Neural progenitor cell (in vitro differentiated cells): Measurements from ENCODE around the gene GNAZ. TPM values are rescaled to one million over a fixed set of nuclear protein-coding genes. Genes with fewer than 3 reads are reported as not detected.

Source experiments
- DNase-seq: peaks from one replicate; pipeline ENCODE4 v3.0.0-alpha.2; 2016; ENCODE audit warnings: low spot score
- H2AFZ ChIP-seq: fragments of 200-600 bp; sonication (generic); replicated peaks from 2 replicates; pipeline ENCODE4 v1.6.1; 2016; ENCODE audit warnings: antibody characterized with exemption
- H3F3A ChIP-seq: fragments of 200-600 bp; sonication (generic); 2 replicates; pipeline ENCODE4 v1.6.1; 2016; ENCODE audit warnings: antibody characterized with exemption, low read depth
- H3K27ac ChIP-seq: fragments of 200-600 bp; sonication (generic); 2 replicates; pipeline ENCODE4 v1.5.1; 2016; ENCODE audit warnings: mild to moderate bottlenecking
- H3K27me3 ChIP-seq: fragments of 200-600 bp; sonication (generic); 2 replicates; pipeline ENCODE4 v1.6.1; 2016; ENCODE audit warnings: mild to moderate bottlenecking, moderate library complexity
- H3K36me3 ChIP-seq: fragments of 200-600 bp; sonication (generic); 2 replicates; pipeline ENCODE4 v1.5.1; 2016
- H3K4me1 ChIP-seq: fragments of 200-600 bp; sonication (generic); 2 replicates; pipeline ENCODE4 v1.6.1; 2016; ENCODE audit warnings: mixed run types
- H3K4me2 ChIP-seq: fragments of 200-600 bp; sonication (generic); 2 replicates; pipeline ENCODE4 v1.6.1; 2016
- H3K4me3 ChIP-seq: fragments of 200-600 bp; sonication (generic); 2 replicates; pipeline ENCODE4 v1.5.1; 2016
- H3K79me2 ChIP-seq: fragments of 200-600 bp; sonication (generic); 2 replicates; pipeline ENCODE4 v1.6.1; 2016; ENCODE audit warnings: low read depth
- H3K9ac ChIP-seq: fragments of 200-600 bp; sonication (generic); 2 replicates; pipeline ENCODE4 v1.6.1; 2016
- H3K9me3 ChIP-seq: fragments of 200-600 bp; sonication (generic); 2 replicates; pipeline ENCODE4 v1.5.1; 2016; ENCODE audit warnings: low read depth
- H4K20me1 ChIP-seq: fragments of 200-600 bp; sonication (generic); 2 replicates; pipeline ENCODE4 v1.6.1; 2016; ENCODE audit warnings: low read depth
- H3K27ac Mint-ChIP-seq: 3 replicates; pipeline ENCODE4 v1.8.0; 2021; ENCODE audit warnings: mixed read lengths
- H3K27me3 Mint-ChIP-seq: 2 replicates; pipeline ENCODE4 v1.8.0; 2022; ENCODE audit warnings: low read depth, mild to moderate bottlenecking, inconsistent platforms, moderate library complexity, mixed read lengths; ENCODE audit not compliant: insufficient read depth
- H3K36me3 Mint-ChIP-seq: 3 replicates; pipeline ENCODE4 v1.8.0; 2021; ENCODE audit warnings: mixed read lengths
- H3K4me1 Mint-ChIP-seq: 3 replicates; pipeline ENCODE4 v1.8.0; 2021; ENCODE audit warnings: mixed read lengths
- H3K4me3 Mint-ChIP-seq: 3 replicates; pipeline ENCODE4 v1.8.0; 2021; ENCODE audit warnings: mild to moderate bottlenecking, moderate library complexity, mixed read lengths
- H3K9me3 Mint-ChIP-seq: 3 replicates; pipeline ENCODE4 v1.8.0; 2020; ENCODE audit warnings: mixed read lengths
- EZH2 ChIP-seq: fragments of 200-600 bp; sonication (generic); IDR thresholded peaks from 2 replicates; pipeline ENCODE4 v1.6.1; 2017; ENCODE audit warnings: antibody characterized with exemption, mild to moderate bottlenecking, moderate library complexity
- EZH2phosphoT487 ChIP-seq: fragments of 200-600 bp; sonication (generic); IDR thresholded peaks from 2 replicates; pipeline ENCODE4 v1.6.1; 2017; ENCODE audit warnings: antibody characterized with exemption
- total RNA-seq: library from RNA; depleted of rRNA; stranded (reverse); fragments of >200 nt; gene quantifications from 2 replicates; pipeline ENCODE4 v1.2.3, GENCODE V29; 2015; ENCODE audit warnings: low replicate concordance
- TF ChIP-seq, protein P1 (sequence below): fragments of 200-600 bp; sonication (generic); IDR thresholded peaks from 2 replicates; pipeline ENCODE4 v1.5.1; 2017; ENCODE audit warnings: antibody characterized with exemption, mild to moderate bottlenecking

GNAZ gene
- total RNA-seq, 1 donor from 2014 or later = 16.5 TPM

DNA sequence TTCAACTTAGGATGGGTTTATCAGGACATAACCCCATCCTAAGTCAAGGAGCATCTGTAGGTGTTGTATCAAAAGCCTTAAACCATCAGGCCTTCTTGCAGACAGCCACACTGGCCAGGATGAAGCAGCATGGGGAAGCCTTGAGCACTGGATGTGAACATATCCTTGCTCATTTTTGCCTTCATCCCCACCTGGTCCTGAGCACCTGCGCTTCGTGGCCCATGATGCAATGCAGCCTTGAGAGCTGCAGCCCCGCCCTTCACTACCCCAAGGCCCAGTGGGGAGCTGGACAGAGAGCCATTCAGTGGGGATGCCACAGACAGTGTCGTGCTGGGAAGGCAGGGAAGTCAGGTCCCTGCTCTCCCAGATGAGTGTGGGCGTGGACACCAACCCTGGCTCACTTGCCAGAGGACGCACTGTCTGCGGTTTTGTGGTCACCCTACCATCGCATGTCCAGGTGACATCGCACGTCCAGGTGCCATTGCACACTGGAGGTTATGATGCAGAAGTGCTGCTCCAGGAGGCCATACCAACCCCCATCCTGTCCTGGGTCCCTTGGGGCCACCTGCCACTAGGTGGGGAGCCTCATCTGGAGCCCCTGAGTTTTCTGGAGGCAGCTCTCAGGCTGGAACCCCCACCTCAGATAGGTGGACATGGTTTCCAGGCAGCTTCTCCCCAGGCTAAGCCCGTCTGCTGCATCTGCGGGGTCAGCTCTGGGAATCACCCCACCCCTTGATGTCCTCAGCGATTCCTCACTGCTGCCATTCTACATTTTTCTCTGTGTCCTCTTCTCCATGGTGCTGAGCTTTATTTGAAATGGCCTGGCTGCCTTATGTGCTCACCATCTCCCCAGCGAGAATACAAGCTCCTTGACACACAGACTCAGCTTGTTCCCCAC lies 14.4 kb downstream of the GNAZ start:
- Mint-ChIP-seq H3K36me3 (peaks cover 6% of the 10 kb centered on the region), H3K27ac (no peak overlapping the region), H3K9me3 (no peaks in the 10 kb centered on the region), H3K27me3 (peaks cover 10% of the 10 kb centered on the region), H3K4me3 (no peak overlapping the region), H3K4me1 (peaks cover 42% of the 10 kb centered on the region)
- Histone ChIP-seq H3K36me3 (no peaks in the 10 kb centered on the region), H4K20me1 (peaks cover 75% of the 10 kb centered on the region), H3K27me3 (no peaks in the 10 kb centered on the region), H3K9ac (no peak overlapping the region), H3K4me2 (no peak overlapping the region), H3F3A (peaks cover 4% of the 10 kb centered on the region), H2AFZ (no peak overlapping the region), H3K4me3 (no peak overlapping the region), H3K4me1 (peaks cover 14% of the 10 kb centered on the region), H3K9me3 (no peaks in the 10 kb centered on the region), H3K27ac (no peak overlapping the region), H3K79me2 (peaks cover 4% of the 10 kb centered on the region)
- no peak for DNase-seq
- no peak for TF ChIP-seq EZH2phosphoT487

DNA sequence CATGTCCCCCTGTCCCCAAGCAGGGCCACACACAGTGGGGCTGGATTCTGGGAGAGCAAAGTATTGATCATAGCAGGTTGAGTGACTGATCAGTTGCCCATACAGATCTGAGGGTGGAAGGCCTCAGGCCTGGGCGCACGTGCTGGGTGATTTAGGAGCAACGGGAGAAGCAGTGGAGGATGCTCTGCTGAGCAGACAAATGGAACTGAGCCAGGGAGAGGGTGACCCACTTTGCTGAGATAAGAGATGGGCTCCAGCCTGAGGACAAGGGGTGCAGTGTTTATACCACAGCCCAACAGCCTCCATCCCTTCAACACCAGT lies 15.0 kb downstream of the GNAZ start:
- Histone ChIP-seq H3F3A (peaks cover 4% of the 10 kb centered on the region), H3K36me3 (no peaks in the 10 kb centered on the region), H3K9ac (no peak overlapping the region), H2AFZ (no peak overlapping the region), H3K79me2 (peaks cover 4% of the 10 kb centered on the region), H3K27me3 (no peaks in the 10 kb centered on the region), H3K4me1 (peaks cover 14% of the 10 kb centered on the region), H3K9me3 (no peaks in the 10 kb centered on the region), H3K4me3 (no peak overlapping the region), H3K4me2 (no peak overlapping the region), H4K20me1 (peaks cover 72% of the 10 kb centered on the region), H3K27ac (no peak overlapping the region)
- Mint-ChIP-seq H3K27ac (no peak overlapping the region), H3K4me1 (peaks cover 42% of the 10 kb centered on the region), H3K9me3 (no peaks in the 10 kb centered on the region), H3K27me3 (peaks cover 10% of the 10 kb centered on the region), H3K36me3 (peaks cover 6% of the 10 kb centered on the region), H3K4me3 (no peak overlapping the region)
- no peak for DNase-seq
- no peak for TF ChIP-seq EZH2phosphoT487
- TF ChIP-seq, protein P1, sequence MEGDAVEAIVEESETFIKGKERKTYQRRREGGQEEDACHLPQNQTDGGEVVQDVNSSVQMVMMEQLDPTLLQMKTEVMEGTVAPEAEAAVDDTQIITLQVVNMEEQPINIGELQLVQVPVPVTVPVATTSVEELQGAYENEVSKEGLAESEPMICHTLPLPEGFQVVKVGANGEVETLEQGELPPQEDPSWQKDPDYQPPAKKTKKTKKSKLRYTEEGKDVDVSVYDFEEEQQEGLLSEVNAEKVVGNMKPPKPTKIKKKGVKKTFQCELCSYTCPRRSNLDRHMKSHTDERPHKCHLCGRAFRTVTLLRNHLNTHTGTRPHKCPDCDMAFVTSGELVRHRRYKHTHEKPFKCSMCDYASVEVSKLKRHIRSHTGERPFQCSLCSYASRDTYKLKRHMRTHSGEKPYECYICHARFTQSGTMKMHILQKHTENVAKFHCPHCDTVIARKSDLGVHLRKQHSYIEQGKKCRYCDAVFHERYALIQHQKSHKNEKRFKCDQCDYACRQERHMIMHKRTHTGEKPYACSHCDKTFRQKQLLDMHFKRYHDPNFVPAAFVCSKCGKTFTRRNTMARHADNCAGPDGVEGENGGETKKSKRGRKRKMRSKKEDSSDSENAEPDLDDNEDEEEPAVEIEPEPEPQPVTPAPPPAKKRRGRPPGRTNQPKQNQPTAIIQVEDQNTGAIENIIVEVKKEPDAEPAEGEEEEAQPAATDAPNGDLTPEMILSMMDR = no peak
- TF ChIP-seq EZH2 = no peak

DNA sequence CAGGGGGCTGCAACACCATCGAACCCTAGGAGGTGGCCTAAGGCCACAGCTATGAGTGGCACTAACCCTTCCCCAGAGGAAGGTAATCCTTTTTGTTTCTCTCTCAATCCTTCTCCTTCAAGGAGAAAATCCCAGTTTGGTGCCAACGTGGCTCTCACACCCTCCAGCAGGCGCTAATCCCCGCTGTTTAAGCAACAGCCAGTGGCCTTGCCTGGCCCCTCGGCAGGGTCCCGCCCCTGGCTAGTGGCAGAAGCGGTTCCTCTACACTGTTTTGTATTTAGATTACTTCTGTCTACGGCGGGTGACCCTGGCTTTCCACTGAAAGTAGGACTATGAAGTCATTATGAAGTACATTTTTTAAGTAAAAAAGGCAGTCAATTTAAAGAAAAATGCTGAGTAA lies 15.5 kb downstream of the GNAZ start:
- peaks cover 42% of the 10 kb centered on the region for H3K4me1 Mint-ChIP-seq
- peaks cover 10% of the 10 kb centered on the region for H3K27me3 Mint-ChIP-seq
- H3K27ac ChIP-seq = no peak overlapping the region
- H3K27me3 ChIP-seq = no peaks in the 10 kb centered on the region
- H3K4me2 ChIP-seq = no peak overlapping the region
- no peak overlapping the region for H2AFZ ChIP-seq
- peaks cover 4% of the 10 kb centered on the region for H3F3A ChIP-seq
- no peak for TF ChIP-seq EZH2
- TF ChIP-seq, protein P1 = no peak
- TF ChIP-seq EZH2phosphoT487 = no peak
- H3K9me3 ChIP-seq = no peaks in the 10 kb centered on the region
- peak overlapping the region; percentile 93 for H3K27ac Mint-ChIP-seq
- H3K4me3 Mint-ChIP-seq = no peak overlapping the region
- no peaks in the 10 kb centered on the region for H3K9me3 Mint-ChIP-seq
- peak; percentile 74 for DNase-seq
- peaks cover 14% of the 10 kb centered on the region for H3K4me1 ChIP-seq
- H4K20me1 ChIP-seq = peaks cover 74% of the 10 kb centered on the region
- H3K36me3 Mint-ChIP-seq = peaks cover 6% of the 10 kb centered on the region
- H3K36me3 ChIP-seq = no peaks in the 10 kb centered on the region
- peaks cover 4% of the 10 kb centered on the region for H3K79me2 ChIP-seq
- no peak overlapping the region for H3K9ac ChIP-seq
- no peak overlapping the region for H3K4me3 ChIP-seq

DNA sequence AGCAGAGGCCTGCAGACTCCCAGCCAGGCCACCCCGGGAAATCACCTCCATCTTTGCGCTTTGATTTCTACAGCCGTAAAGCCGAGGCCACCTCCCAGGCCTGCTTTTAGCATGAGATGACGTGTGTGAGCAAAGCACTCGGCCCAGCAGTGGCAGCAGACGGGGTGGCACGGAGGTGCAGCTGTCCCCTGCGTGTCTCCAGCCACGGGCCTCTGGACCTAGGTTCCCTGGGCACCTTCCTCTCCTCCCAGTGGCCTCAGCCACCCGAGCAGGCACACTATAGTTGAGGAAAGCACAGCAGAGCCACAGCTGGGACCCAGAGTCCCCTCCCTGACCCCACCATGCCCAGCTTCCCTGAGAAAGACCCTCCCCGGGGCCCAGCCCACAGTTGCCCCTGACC lies 15.9 kb downstream of the GNAZ start:
- no peak overlapping the region for H3K27ac Mint-ChIP-seq

More for the DNA sequence above, 15.9 kb downstream of the GNAZ start:
- Mint-ChIP-seq H3K36me3 (peaks cover 6% of the 10 kb centered on the region), H3K4me3 (no peak overlapping the region), H3K27me3 (peaks cover 10% of the 10 kb centered on the region), H3K9me3 (no peaks in the 10 kb centered on the region), H3K4me1 (peaks cover 42% of the 10 kb centered on the region)
- H2AFZ ChIP-seq = no peak overlapping the region
- H3K27ac ChIP-seq = no peak overlapping the region
- no peak for DNase-seq
- TF ChIP-seq EZH2 (no peak), EZH2phosphoT487 (no peak)
- TF ChIP-seq, protein P1 = no peak
- H4K20me1 ChIP-seq = peaks cover 74% of the 10 kb centered on the region
- no peak overlapping the region for H3K4me2 ChIP-seq
- no peak overlapping the region for H3K9ac ChIP-seq
- peaks cover 4% of the 10 kb centered on the region for H3K79me2 ChIP-seq
- peaks cover 4% of the 10 kb centered on the region for H3F3A ChIP-seq
- no peak overlapping the region for H3K4me3 ChIP-seq
- H3K4me1 ChIP-seq = peaks cover 14% of the 10 kb centered on the region
- no peaks in the 10 kb centered on the region for H3K27me3 ChIP-seq
- no peaks in the 10 kb centered on the region for H3K9me3 ChIP-seq
- H3K36me3 ChIP-seq = no peaks in the 10 kb centered on the region
